PC-3 (cell line): Measurements from ENCODE around the gene APOBEC2.

ENCODE experiments used
- EZH2 ChIP-seq: fragments of 300-600 bp; sonication (generic); IDR thresholded peaks from one replicate; pipeline ENCODE4 v1.6.1; 2017; ENCODE audit warnings: antibody characterized with exemption, mild to moderate bottlenecking, low read length; ENCODE audit not compliant: unreplicated experiment
- EZH2phosphoT487 ChIP-seq: fragments of 300-600 bp; sonication (generic); IDR thresholded peaks from 2 replicates; pipeline ENCODE4 v1.6.1; 2018; ENCODE audit warnings: mild to moderate bottlenecking, antibody characterized with exemption, low read length, borderline replicate concordance
- TF ChIP-seq, protein P1 (sequence below): fragments of 300-600 bp; sonication (generic); conservative IDR thresholded peaks from 2 replicates; pipeline ENCODE4 v1.5.1; 2017; ENCODE audit warnings: antibody characterized with exemption, low read depth, mild to moderate bottlenecking, low read length

- TF ChIP-seq, protein P1, sequence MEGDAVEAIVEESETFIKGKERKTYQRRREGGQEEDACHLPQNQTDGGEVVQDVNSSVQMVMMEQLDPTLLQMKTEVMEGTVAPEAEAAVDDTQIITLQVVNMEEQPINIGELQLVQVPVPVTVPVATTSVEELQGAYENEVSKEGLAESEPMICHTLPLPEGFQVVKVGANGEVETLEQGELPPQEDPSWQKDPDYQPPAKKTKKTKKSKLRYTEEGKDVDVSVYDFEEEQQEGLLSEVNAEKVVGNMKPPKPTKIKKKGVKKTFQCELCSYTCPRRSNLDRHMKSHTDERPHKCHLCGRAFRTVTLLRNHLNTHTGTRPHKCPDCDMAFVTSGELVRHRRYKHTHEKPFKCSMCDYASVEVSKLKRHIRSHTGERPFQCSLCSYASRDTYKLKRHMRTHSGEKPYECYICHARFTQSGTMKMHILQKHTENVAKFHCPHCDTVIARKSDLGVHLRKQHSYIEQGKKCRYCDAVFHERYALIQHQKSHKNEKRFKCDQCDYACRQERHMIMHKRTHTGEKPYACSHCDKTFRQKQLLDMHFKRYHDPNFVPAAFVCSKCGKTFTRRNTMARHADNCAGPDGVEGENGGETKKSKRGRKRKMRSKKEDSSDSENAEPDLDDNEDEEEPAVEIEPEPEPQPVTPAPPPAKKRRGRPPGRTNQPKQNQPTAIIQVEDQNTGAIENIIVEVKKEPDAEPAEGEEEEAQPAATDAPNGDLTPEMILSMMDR: no peak
- TF ChIP-seq EZH2: no peak
- no peak for TF ChIP-seq EZH2phosphoT487
These were observed 10.6 kb upstream of the APOBEC2 start, which contains the start of gene TSPO2 for GRCh38 chr6:41042226-41043055.
